HG02588 (cell line): Measurements from ENCODE around the gene BCORL1.

Source experiments
- ATAC-seq: cut with Tn5 transposase; IDR thresholded peaks from one replicate; pipeline ENCODE4 v1.9.1; 2021; ENCODE audit warnings: mild to moderate bottlenecking, moderate library complexity; ENCODE audit not compliant: unreplicated experiment

BCORL1 gene

GRCh38 chrX:129963729-129964128 is 18.7 kb upstream of the BCORL1 start:
- ATAC-seq: no peak

GRCh38 chrX:129965166-129965565 is 17.3 kb upstream of the BCORL1 start:
- ATAC-seq: no peak

GRCh38 chrX:129968968-129969367 is 13.5 kb upstream of the BCORL1 start:
- ATAC-seq: no peak

GRCh38 chrX:129976441-129976840 is 6.0 kb upstream of the BCORL1 start:
- ATAC-seq: no peak

GRCh38 chrX:129979207-129979920 is 3.1 kb upstream of the BCORL1 start:
- ATAC-seq: no peak

- ATAC-seq: no peak
Measured at GRCh38 chrX:129980001-129980401, 2.4 kb upstream of the BCORL1 start.

- no peak for ATAC-seq
Measured at GRCh38 chrX:129980540-129981199, 1.8 kb upstream of the BCORL1 start.

- ATAC-seq: no peak
Measured at GRCh38 chrX:129981200-129981553, 1.3 kb upstream of the BCORL1 start.

GRCh38 chrX:129981752-129982299 is 609 bp upstream of the BCORL1 start:
- ATAC-seq: no peak

- ATAC-seq: no peak
Measured at GRCh38 chrX:129983575-129984110, 1.2 kb downstream of the BCORL1 start.

- no peak for ATAC-seq
Measured at GRCh38 chrX:129984111-129984958, 1.9 kb downstream of the BCORL1 start.

GRCh38 chrX:129987871-129988270 is 5.4 kb downstream of the BCORL1 start:
- ATAC-seq: no peak

GRCh38 chrX:129992181-129992580 is 9.7 kb downstream of the BCORL1 start:
- no peak for ATAC-seq

GRCh38 chrX:129996120-129996519 is 13.7 kb downstream of the BCORL1 start:
- ATAC-seq: no peak

- no peak for ATAC-seq
Measured at GRCh38 chrX:129997086-129997485, 14.7 kb downstream of the BCORL1 start.

GRCh38 chrX:129998021-129998420 is 15.6 kb downstream of the BCORL1 start:
- no peak for ATAC-seq

GRCh38 chrX:130001893-130002292 is 19.5 kb downstream of the BCORL1 start:
- ATAC-seq: no peak

GRCh38 chrX:130002541-130002940 is 20.1 kb downstream of the BCORL1 start:
- ATAC-seq: no peak

GRCh38 chrX:130005089-130005807 is 22.8 kb downstream of the BCORL1 start:
- no peak for ATAC-seq

- no peak for ATAC-seq
Measured at GRCh38 chrX:130009658-130010223, 27.3 kb downstream of the BCORL1 start.
